Measurements from ENCODE around the gene MYOM1.
"Not testable (repeated sequence)": the region's sequence is repeated elsewhere in the genome, so short reads cannot be mapped to it uniquely, and the experiment has no call there.

MYOM1 gene

GRCh38 chr18:3217948-3218647 lies 1.7 kb downstream of the MYOM1 start:
- no peak for DNase-seq

GRCh38 chr18:3216987-3217386 lies 2.8 kb downstream of the MYOM1 start:
- no peak for DNase-seq

GRCh38 chr18:3214855-3215637 lies 4.7 kb downstream of the MYOM1 start:
- no peak for DNase-seq

GRCh38 chr18:3213300-3214059 lies 6.3 kb downstream of the MYOM1 start:
- DNase-seq, result no peak

GRCh38 chr18:3212657-3213056 lies 7.1 kb downstream of the MYOM1 start:
- DNase-seq, result no peak

GRCh38 chr18:3211236-3211992 lies 8.4 kb downstream of the MYOM1 start:
- no peak for DNase-seq

- no peak for DNase-seq
Observed at GRCh38 chr18:3209859-3210569, 9.8 kb downstream of the MYOM1 start.

GRCh38 chr18:3207565-3207964 lies 12.2 kb downstream of the MYOM1 start:
- no peak for DNase-seq

GRCh38 chr18:3205239-3205638 lies 14.5 kb downstream of the MYOM1 start:
- no peak for DNase-seq

- no peak for DNase-seq
Observed at GRCh38 chr18:3199942-3200645, 19.7 kb downstream of the MYOM1 start.

- not testable (repeated sequence) for DNase-seq
Observed at GRCh38 chr18:3198260-3198860, 21.4 kb downstream of the MYOM1 start.

GRCh38 chr18:3194947-3195612 lies 24.7 kb downstream of the MYOM1 start:
- no peak for DNase-seq

GRCh38 chr18:3193331-3193730 lies 26.4 kb downstream of the MYOM1 start:
- DNase-seq, result no peak

- DNase-seq, result no peak
Observed at GRCh38 chr18:3192752-3193151, 27.0 kb downstream of the MYOM1 start.

GRCh38 chr18:3192286-3192685 lies 27.5 kb downstream of the MYOM1 start:
- no peak for DNase-seq

GRCh38 chr18:3190610-3191009 lies 29.2 kb downstream of the MYOM1 start:
- DNase-seq, result no peak

- DNase-seq, result no peak
Observed at GRCh38 chr18:3189884-3190283, 29.9 kb downstream of the MYOM1 start.

- DNase-seq, result no peak
Observed at GRCh38 chr18:3186678-3187658, 32.8 kb downstream of the MYOM1 start.

GRCh38 chr18:3184275-3184963 lies 35.3 kb downstream of the MYOM1 start:
- DNase-seq, result no peak
